ENCODE data around the gene CHD1L.

Gene CHD1L

GRCh38 chr1:147338571-147338970 is 96.1 kb downstream of the CHD1L start:
- Histone ChIP-seq H3K36me3 (ENCODE audit: insufficient read depth) (no peaks in the 10 kb centered on the region), H3K4me3 (IDR thresholded peaks at IDR 0.05; ENCODE audit: insufficient read depth, low read depth, low read length) (no peak overlapping the region), H3K79me2 (ENCODE audit: insufficient read depth, low read depth) (no peaks in the 10 kb centered on the region), H3K4me2 (no peak overlapping the region), H3K4me1 (ENCODE audit: low read depth, poor library complexity, severe bottlenecking) (no peaks in the 10 kb centered on the region), H4K20me1 (ENCODE audit: insufficient read depth) (no peaks in the 10 kb centered on the region), H3K27ac (no peak overlapping the region), H2AFZ (ENCODE audit: low read depth) (no peak overlapping the region), H3K27me3 (ENCODE audit: insufficient read depth, low read depth) (no peaks in the 10 kb centered on the region), H3K9ac (no peak overlapping the region)
- TF ChIP-seq, protein P1, sequence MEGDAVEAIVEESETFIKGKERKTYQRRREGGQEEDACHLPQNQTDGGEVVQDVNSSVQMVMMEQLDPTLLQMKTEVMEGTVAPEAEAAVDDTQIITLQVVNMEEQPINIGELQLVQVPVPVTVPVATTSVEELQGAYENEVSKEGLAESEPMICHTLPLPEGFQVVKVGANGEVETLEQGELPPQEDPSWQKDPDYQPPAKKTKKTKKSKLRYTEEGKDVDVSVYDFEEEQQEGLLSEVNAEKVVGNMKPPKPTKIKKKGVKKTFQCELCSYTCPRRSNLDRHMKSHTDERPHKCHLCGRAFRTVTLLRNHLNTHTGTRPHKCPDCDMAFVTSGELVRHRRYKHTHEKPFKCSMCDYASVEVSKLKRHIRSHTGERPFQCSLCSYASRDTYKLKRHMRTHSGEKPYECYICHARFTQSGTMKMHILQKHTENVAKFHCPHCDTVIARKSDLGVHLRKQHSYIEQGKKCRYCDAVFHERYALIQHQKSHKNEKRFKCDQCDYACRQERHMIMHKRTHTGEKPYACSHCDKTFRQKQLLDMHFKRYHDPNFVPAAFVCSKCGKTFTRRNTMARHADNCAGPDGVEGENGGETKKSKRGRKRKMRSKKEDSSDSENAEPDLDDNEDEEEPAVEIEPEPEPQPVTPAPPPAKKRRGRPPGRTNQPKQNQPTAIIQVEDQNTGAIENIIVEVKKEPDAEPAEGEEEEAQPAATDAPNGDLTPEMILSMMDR (conservative IDR thresholded peaks at IDR 0.05; ENCODE audit: low read depth, low read length): no peak

DNA sequence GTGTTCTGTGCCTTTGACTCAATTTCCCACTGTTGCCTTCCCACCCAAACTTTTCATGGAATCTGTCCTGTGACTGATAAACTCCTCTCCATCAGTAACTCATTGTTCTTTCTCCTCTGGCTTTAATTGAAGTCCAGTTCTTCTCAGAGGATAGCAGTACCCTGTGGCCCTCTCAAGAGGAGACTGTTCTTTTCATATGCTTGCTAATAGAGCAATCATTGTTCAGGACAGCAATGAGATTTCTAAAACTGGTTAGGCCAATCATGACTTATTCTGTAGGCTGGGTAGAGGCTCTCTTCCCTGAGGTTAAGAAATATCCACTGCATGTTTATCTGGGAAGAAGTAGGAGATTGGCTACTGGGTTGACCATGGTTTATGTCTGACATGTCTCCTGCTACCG is 98.8 kb downstream of the CHD1L start:
- Histone ChIP-seq H3K4me3 (IDR thresholded peaks at IDR 0.05; ENCODE audit: insufficient read depth, low read depth, low read length) (no peak overlapping the region), H3K4me2 (no peak overlapping the region), H3K79me2 (ENCODE audit: insufficient read depth, low read depth) (no peaks in the 10 kb centered on the region), H3K27me3 (ENCODE audit: insufficient read depth, low read depth) (no peaks in the 10 kb centered on the region), H4K20me1 (ENCODE audit: insufficient read depth) (no peaks in the 10 kb centered on the region), H3K27ac (no peak overlapping the region), H2AFZ (ENCODE audit: low read depth) (no peak overlapping the region), H3K9ac (no peak overlapping the region), H3K4me1 (ENCODE audit: low read depth, poor library complexity, severe bottlenecking) (no peaks in the 10 kb centered on the region), H3K36me3 (ENCODE audit: insufficient read depth) (no peaks in the 10 kb centered on the region)
- TF ChIP-seq, protein P1 (conservative IDR thresholded peaks at IDR 0.05; ENCODE audit: low read depth, low read length): no peak
